Measurements from ENCODE around the gene GJA3.

GJA3 gene

DNA sequence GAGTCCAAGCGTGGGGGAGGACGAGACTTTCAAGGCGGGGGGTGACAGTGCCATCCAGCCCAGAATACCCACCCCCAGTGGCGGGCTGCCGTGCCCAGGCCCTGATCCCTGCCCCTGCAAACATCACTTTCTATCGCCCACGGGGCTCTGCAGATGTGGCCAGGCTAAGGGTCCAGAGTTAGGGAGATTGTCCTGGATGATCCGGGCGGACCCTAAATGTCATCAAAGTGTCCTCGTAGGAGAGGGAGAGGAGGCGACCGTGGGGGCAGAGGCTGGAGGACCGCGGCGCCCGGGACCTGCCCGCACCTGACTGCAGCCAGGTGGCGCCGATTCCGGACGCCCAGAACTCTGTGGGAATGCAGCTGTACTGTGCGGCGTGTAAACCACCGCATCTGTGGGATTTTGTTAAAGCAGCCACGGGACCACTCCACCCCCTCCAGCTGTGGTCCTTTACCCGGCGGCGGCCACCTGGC lies 32.4 kb downstream of the GJA3 start:
- DNase-seq (ENCODE audit: low read depth in 2 of 2) = no peak

DNA sequence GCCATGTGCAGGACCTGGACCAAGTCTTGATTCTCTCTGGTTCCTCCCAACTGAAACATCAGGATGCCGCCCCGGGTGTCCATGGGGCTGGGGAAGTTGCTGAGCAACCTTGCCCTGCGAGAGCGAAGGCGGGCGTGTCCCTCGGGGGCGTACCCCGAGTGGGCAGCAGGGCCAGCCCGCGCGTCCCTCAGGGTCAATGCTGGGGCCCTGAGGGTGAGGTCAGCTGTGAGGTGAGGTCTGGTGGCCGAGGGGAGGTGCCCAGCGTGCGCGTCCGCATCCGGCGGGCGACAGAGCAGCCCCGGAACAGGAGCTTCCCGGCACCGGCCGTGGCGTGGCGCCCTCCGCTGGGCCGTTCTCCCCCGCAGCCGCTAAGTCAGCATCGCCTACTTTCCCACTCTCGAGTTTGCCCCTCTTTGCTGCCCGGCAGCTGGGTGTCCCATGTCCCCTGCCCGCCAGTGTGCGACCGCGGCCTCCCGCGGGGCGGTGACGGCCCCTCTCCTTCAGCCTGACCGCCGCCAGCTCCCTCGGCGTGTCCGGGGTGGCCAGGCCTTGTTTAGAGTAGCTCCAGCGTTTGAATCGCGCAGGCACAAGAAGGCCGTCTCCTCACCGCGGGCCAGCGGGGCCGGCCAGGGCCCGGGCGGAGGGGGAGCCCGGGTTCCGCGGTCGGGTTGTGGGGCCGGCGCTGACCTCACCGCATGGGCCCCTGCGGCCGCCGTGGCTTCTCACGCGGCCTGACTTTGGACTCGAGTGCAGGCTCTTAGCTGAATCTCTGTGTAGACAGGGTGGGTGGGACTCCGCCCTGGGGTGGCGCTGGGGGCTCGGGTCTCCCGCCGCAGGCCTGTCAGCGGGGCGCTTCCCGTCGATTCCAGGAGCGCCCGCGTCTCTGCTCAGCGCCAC lies 33.0 kb downstream of the GJA3 start:
- no peak for DNase-seq (ENCODE audit: low read depth in 2 of 2)

DNA sequence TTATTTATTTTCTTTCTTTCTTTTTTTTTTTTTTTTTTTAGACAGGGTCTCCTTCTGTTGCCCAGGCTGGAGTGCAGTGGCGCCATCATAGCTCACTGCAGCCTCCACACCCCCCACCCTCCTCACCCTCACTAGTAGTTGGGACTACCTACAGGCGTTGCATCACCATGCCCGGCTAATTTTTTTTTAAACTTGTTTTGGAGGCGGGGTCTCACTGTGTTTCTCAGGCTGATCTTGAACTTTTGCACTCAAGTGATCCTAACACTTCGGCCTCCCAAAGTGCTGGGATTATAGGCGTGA lies 33.6 kb downstream of the GJA3 start:
- no peak for DNase-seq (ENCODE audit: low read depth in 2 of 2)

DNA sequence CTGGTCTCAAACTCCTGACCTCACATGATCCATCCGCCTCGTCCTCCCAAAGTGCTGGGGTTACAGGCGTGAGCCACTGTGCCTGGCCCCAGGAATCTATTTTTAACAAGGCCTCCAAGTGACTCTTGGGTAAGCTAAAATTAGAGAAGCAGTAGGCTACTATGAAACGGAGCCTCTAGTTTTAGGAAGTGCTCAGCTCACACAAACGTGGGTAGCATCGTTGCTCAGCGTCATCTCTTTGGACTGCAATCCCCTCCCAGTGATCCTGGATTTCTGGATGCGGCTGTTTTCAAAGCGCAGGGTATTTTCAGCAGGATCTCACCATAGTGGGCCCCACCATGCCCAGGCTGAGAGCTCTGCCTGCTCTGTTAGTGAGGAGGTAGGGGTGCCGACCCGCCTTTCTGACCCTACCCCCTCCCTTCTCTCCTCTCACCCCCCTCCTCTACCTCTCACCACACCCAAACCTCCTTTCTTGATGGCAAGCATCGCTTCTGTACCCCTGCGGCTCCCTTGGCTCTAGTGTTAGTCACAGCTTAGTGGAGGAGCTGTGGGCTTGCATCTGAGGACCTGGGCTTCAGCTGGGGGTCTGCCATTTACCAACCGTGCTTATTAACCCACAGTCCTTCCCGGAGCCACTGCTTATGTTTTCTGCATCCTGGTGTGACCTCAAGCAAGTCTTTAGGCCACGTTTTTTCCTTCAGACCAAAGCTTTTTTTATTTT lies 34.2 kb downstream of the GJA3 start:
- no peak for DNase-seq (ENCODE audit: low read depth in 2 of 2)

DNA sequence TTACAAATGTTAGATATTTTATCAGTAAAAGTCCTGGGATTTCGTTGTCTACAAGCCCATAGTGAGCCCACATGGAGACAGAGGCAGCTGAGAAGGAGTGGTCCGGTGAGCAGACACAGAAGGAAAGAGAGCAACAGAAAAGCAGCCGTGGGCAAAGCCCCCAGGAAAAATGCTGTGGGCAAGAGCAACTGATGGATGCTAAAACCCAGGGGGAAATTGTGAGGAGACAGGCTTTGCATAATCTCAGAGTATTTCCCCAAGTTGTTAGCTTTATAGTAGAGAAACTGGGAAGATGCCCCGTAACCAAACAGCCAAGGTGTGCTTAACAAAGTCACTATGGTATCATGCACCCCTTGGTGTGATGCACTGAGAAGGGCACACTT lies 35.1 kb downstream of the GJA3 start:
- no peak for DNase-seq (ENCODE audit: low read depth in 2 of 2)

DNA sequence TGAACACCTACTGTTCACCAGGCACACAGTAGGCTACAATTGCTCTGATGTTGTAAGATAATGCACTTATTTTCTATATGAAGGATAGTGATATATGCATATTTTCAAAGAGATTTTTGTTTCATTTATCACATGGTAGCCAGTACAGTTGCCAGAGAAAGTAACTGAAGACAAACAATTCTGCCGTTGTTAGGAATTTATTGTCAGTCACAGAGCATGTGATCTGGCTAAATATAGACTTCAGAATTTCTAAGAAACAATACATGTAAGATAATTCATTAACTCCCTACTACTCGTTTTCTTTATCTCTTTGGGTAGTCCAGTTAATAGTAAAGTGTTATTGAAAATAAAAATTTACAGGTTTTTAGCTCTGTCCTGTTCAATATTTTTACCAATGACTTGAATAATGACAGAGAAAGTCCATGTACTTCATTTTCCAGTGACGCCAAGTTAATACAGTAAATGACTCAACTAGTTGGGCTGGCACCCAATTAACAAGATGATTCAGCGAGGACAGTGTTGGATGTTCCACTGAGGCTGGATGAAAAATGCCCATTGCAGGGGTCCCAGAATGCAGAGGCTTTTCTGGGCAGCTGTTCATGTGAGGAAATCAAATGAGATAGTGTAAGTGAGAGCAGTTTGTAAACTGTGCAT lies 35.6 kb downstream of the GJA3 start:
- DNase-seq (ENCODE audit: low read depth in 2 of 2) = no peak

DNA sequence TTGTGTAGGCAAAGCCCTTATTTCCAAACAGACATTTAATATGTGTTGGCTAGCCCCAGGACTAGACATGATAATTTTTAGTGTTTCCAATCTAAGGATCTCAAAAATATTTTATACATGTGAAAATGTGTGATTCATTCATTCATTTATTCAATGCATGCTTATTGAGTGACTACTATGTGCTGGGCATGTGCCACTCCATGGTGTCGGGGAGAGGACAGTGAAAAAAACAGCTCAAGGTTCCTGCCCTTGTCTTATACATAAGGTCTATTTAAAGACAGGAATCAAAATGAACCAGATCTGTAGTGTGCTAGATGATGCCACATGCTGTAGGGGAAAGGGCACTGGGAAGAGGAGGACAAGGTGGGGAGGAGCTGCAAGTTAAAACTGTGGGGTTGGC lies 36.5 kb downstream of the GJA3 start:
- no peak for DNase-seq (ENCODE audit: low read depth in 2 of 2)

DNA sequence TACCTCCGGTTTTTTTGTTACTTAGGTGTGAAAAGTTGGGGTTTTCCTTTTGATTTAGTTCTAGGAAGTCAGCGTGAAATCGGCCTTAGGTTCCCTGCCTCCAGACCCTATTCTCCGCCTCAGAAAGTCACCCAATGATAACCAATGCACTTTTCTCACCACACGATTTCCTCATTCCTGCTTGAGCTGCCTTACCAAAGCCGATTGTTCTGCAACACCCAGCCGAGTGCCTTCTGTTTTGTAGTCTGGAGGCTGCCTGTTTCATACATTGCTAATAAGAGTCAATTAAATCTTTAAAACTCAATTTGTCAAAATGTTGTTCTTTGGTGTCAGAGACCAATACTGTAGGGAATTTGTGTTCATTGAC lies 39.7 kb downstream of the GJA3 start:
- DNase-seq (ENCODE audit: low read depth in 2 of 2) = no peak

DNA sequence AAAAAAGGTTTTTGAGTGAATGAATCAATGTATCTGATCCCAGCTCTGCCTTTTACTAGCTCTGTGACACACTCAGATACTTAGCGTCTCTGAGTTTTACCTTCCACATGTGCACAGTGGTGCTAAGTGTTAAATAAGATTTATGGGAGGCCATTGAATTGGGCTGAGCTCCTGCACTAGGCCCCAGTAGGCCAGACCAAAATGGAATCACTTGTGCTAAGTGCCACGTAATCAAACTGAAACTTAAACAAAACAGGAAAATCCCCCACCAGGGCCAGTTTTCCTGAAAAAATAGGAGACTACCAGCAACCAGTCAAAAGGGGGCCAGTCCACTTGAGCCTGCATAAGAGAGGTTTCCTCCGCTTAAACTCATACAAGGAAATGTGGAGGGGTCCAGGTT lies 40.9 kb downstream of the GJA3 start:
- no peak for DNase-seq (ENCODE audit: low read depth in 2 of 2)

DNA sequence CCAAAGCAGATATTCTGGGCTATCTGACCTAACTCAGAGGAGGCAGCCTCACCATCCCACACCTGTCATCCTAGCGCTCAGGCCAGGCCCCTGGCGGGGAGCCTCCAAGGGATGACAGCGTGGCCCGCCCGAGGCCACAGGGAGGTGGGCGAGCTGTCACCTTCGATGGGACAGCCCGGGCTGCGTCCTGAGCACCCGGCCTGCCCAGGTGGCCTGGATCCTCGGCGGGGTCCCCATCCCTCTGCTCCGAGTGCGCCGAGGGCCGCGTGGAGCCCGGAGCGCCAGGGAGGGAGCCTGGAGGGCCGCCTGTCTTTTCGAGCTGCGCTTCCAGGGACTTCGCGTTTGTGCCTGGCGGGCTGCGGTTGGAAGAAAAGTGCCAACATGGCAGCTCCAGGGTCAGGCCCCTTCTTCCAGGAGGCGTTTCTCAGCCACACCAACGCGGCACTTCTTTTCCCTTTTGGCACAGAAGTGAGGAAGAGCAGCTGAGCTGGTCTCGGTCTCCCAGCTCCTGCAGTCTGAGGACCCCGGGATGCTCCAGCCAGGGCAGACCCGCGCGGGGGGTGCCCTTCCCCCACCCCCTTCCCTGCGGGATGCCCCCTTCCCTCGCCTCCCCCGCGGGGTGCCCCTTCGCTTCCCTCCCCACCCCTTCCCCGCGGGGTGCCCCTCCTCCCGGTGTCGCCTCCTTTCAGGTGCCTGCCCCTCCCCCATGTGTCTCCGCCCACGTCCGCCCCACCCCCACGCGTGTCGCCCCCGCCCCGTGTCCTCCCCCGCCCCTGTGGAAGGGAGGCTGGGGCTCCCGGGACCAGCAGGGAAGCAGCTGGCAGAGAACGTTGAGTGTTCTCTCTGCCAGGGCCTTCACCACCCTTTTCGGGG lies 42.3 kb downstream of the GJA3 start:
- DNase-seq (ENCODE audit: low read depth in 2 of 2) = no peak

DNA sequence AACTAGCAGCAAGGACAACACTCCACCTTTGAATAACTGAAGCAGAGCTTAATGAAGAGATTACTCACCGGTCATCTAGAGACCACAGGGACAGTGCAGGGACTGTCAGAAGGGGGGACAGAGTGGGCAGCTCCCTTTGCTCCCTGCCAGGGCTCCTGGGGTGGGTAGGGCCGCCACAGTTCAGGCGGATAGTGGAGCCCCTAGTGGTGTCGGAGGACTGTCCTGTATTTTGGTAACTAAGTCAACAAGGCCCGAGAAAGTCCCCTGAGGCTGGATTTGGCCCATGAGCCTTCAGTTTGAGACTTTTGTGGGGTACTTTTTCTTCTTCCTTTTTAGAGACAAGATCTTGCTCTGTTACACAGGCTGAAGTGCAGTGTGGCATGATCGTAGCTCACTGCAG lies 44.6 kb downstream of the GJA3 start:
- DNase-seq (ENCODE audit: low read depth in 2 of 2) = no peak

DNA sequence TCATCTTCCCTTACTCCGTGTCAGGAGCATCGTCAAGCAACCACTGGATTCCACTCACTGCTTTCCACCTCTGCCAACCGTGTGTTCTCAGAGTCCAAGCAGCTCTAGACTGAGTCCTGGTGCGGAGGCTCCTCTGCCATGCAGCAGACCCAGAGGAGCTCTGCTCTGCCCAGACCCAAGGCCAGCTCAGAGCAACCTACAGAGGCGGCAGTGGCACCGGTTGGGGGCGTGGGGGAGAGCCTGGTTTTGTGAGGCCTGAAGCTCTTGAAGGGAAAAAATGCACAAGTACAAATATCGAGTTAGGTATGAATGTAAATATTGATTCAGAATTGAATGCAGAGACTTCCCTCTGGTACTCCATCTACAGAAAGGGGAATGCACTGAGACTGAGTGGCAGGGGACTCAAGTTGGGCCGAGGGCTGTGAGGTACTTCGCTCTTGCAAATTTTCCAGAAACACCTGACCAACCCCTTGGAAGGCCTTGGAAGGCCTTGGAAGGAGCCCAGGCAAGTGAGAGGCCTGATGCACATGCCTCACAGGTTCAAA lies 46.7 kb downstream of the GJA3 start:
- DNase-seq (ENCODE audit: low read depth in 2 of 2) = no peak

DNA sequence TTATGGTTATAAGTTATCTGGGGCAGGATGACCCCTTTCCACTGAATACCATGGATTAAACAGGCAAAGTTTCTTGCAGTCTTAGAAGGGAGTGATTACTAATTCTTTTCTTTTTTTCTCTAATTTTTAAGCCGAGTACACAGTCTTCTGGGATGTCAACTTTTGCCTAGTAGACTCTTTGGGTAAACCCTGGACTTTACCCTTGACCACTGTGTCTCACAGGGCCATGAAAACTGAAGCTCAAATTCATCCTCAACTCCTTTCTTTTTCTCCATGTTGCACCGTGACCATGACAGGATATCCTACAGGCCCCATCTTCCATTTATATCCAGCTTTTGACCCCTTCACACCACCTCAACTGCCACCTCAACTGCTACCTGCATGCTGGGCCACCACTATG lies 51.8 kb downstream of the GJA3 start:
- no peak for DNase-seq (ENCODE audit: low read depth in 2 of 2)

DNA sequence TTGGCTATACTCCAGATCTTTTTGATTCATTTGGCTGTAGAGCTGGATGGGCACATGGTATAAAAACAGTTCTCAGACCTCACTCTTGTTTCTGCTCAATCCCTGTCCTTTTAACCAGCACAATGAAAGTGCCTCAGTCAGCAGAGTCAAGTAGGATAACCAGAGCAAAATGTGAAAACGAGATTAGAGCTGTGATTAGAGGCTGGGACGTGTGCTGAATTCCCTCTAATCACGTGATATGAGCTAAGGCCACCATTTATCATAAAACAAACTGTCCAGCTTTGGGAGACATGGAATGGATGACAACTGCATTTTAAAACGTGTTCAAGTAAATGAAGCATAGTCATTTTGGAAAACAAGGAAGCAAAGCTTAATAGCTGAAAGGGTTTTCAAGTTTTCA lies 54.1 kb downstream of the GJA3 start:
- no peak for DNase-seq (ENCODE audit: low read depth in 2 of 2)

DNA sequence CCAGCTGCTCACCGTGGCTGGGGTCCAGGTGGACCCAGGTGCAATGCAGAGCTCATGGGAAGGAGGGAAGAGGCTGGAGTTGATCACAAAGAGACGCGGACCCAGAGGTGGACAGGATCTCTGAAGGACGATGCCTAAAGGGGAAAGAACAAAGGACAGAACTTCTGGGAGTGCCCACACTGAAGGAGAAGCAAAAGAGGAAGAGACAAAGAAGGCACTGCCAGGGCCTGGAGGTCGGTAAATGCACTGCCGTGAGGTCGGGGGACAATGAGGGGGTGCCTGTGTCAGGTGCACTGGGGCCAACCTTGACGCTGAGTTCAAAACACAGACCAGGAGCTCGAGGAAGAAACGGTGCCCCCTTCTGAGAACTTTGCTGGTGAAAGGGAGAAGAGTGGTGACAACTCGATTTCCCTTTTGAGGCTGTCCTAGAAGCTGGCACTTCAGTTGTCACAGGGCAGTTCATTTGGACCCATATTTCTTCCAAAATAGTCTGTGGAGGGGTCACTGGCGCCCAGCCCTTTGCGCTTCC lies 55.6 kb downstream of the GJA3 start:
- DNase-seq (ENCODE audit: low read depth in 2 of 2) = no peak

DNA sequence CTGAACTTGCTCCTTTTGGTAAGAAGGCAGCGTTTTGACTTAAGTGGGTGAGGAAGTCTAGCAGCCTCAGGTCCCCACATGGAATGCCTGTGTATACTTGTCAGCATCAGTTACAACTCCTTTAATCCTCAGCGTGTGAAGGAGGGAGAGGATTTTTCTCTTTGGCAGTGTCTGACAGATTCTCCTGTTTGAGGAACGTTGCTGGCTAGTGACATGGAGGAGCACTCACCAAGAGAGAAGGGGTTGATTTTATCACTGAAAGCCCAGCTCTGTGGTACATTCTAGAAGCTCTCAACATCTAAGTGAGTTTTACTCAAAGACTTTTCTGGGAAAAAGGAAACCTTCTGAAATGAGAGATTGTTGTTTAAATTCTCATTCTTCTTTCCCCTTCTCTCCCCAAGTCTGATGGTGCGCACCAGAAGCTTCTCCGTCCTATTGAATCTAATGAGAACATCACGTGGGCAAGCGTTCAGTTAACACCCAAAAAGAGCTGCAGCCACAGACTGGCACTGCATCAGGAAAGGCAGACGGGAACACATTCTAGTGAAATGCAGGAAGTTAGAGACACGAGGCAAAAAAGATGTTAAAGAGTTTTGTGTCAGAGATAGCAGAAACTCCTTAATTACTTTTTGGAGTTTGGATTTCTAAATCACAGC lies 58.2 kb downstream of the GJA3 start:
- DNase-seq (ENCODE audit: low read depth in 2 of 2) = no peak

DNA sequence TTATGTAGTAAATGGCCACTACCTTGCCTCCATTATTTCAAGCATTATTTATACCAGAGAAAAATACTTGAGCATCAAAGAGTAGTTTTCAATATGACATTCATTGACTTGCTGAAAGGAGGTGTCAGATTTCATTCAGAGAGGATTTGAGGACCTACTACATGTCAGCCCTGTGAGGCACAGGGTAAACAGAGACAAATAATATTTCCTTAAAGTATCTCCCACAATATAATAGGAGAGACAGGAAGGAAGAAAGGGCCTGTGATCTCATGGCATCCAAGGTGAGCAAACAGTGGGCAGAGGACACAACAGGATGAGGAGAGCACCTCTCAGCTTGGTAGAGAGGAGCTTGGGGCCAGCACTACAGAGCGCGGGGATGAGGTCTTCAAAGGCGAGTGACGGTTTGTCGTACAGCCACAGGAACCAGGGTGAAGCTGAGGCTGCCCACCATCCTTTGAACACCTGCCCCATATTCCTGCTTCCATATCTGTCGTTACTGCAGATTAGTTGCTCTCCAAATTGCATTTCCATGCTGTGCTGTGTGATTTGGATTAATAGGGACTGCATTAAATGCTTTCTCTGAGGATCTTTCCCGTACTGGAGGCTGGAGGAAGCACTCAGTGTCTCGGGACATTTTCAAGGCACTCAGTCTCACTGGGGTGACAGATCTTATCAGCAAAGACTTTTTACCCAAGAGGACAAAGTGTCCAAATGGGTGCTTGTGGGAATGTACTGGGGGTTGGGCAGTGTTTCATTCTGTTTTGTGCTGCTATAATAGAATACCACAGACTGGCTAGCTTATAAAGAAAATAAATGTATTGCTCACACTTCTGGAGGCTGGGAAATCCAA lies 59.2 kb downstream of the GJA3 start:
- no peak for DNase-seq (ENCODE audit: low read depth in 2 of 2)

DNA sequence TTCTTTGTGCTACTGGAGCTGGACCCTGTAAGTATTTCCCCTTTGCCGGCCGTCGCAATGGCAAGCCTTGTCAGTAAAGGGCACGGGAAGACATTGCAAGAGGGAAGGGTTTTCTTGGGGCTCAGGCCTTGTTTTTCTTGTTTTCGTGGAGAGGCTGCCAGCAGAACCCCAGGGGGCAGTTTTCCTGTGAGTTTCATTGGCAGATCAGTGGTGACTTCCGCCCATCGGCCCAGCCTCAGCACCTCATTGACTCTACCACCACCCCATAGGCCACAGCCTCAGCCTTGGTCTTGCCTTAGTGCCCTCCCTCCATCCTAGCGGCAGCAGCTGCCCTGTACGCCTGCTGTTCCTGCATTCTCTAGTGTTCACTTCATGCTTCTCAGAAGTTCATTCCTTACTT lies 61.5 kb downstream of the GJA3 start:
- no peak for DNase-seq (ENCODE audit: low read depth in 2 of 2)

DNA sequence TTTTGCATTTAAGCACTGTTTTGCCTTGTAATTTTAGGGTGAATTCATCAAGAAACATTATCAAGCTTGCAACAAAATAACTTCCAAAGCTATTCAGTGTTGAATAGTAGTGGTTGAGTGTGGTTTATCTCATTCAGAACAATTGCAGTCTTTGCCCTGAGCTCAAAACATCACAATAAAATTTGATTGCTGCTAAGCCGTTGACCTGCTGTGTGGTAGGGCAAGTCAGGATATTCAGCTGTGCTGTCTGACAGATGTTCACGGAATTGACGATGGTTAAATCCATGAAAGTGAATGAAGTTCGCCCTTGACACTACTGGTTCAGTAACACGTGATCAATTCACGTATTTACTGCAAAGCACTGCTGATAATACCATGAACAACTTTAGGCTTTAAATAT lies 66.9 kb downstream of the GJA3 start:
- no peak for DNase-seq (ENCODE audit: low read depth in 2 of 2)

DNA sequence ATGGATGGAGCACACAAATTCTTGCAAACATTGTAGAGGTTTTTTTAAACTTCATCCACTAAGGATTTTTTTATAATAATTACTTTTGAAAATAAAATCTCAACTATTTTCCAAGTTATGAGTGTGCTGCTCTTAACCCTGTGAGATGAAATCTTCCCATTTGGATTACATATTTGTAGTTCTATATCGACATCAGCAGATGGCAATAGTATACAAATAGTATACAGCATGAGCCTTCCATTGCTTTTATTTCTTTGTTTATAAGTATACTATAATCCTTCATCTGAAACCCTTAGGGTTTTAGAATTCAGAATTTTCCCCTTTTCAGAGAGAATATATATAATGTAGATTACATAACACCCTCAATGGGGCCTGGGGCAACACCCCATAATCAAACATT lies 70.5 kb downstream of the GJA3 start:
- no peak for DNase-seq (ENCODE audit: low read depth in 2 of 2)

Data from stimulated activated CD8-positive, alpha-beta memory T cell treated with anti-CD3 and anti-CD28 coated beads, Interleukin-15, amount 100 ng/mL, for 4 hours (primary cell).